Measurements from ENCODE around the gene LSS.
"Not testable (repeated sequence)": the region's sequence is repeated elsewhere in the genome, so short reads cannot be mapped to it uniquely, and the experiment has no call there.

LSS gene

GRCh38 chr21:46245213-46245915 is 16.8 kb upstream of the LSS start:
- DNase-seq, result no peak

- no peak for DNase-seq
Measured at GRCh38 chr21:46244602-46245001, 16.0 kb upstream of the LSS start.

- no peak for DNase-seq
Measured at GRCh38 chr21:46243960-46244361, 15.4 kb upstream of the LSS start.

- DNase-seq, result no peak
Measured at GRCh38 chr21:46243325-46243724, 14.8 kb upstream of the LSS start.

GRCh38 chr21:46241577-46241976 is 13.0 kb upstream of the LSS start:
- not testable (repeated sequence) for DNase-seq

GRCh38 chr21:46239817-46240325 is 11.3 kb upstream of the LSS start:
- DNase-seq, result no peak

- DNase-seq, result no peak
Measured at GRCh38 chr21:46237474-46237873, 8.9 kb upstream of the LSS start.

GRCh38 chr21:46234436-46234950 is 5.9 kb upstream of the LSS start:
- DNase-seq, result no peak

- no peak for DNase-seq
Measured at GRCh38 chr21:46229923-46230260, 1.3 kb upstream of the LSS start.

- DNase-seq, result no peak
Measured at GRCh38 chr21:46229133-46229922, 754 bp upstream of the LSS start.

GRCh38 chr21:46227811-46228344 is 696 bp downstream of the LSS start:
- no peak for DNase-seq

GRCh38 chr21:46226920-46227599 is 1.5 kb downstream of the LSS start:
- no peak for DNase-seq

GRCh38 chr21:46226146-46226545 is 2.4 kb downstream of the LSS start:
- DNase-seq, result no peak

- not testable (repeated sequence) for DNase-seq
Measured at GRCh38 chr21:46223661-46224060, 4.9 kb downstream of the LSS start.

GRCh38 chr21:46223217-46223616 is 5.4 kb downstream of the LSS start:
- no peak for DNase-seq

- no peak for DNase-seq
Measured at GRCh38 chr21:46222436-46223116, 6.0 kb downstream of the LSS start.

GRCh38 chr21:46221664-46222435 is 6.7 kb downstream of the LSS start:
- no peak for DNase-seq

GRCh38 chr21:46220847-46221246 is 7.7 kb downstream of the LSS start:
- DNase-seq, result no peak

- no peak for DNase-seq
Measured at GRCh38 chr21:46220275-46220810, 8.2 kb downstream of the LSS start.

- DNase-seq, result no peak
Measured at GRCh38 chr21:46219591-46220239, 8.9 kb downstream of the LSS start.
